ENCODE data around the gene DOCK6. TPM values are rescaled to one million over a fixed set of nuclear protein-coding genes. Genes with fewer than 3 reads are reported as not detected.

Gene DOCK6
- total RNA-seq, 2 donors from 2014 or later, result 30.5 to 49.3 TPM

DNA sequence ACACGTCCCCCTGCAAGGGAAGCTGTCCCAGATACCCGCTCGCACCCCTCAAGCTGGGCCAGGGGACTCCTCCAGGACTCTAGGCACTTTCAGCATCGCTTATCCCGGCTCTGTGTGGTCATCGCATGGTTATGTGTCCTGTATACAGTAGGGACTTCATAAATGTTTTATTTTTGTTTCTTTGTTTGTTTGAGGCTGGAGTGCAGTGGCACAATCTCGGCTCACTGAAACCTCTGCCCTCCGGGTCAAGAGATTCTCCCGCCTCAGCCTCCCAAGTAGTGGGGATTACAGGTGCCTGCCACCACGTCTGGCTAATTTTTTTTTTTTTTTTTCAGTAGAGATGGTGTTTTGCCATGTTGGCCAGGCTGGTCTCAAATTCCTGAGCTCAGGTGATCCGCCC, 15.4 kb downstream of the DOCK6 start:
- ATAC-seq (ENCODE audit: insufficient number of reproducible peaks, low FRiP score, low read depth) (no peak), DNase-seq (ENCODE audit: low spot score) (no peak)
- Histone ChIP-seq H3K36me3 (peaks cover 9% of the 10 kb centered on the region), H3K4me1 (ENCODE audit: control insufficient read depth in 1 of 2, low read depth in 2 of 2) (peaks cover 0 to 12% of the 10 kb centered on the region in 2 donors), H3K4me3 (no peak overlapping the region), H3K9me3 (no peaks in the 10 kb centered on the region), H3K27ac (no peak overlapping the region), H3K27me3 (replicated peaks; ENCODE audit: insufficient read depth) (no peaks in the 10 kb centered on the region)
- TF ChIP-seq, protein P1, sequence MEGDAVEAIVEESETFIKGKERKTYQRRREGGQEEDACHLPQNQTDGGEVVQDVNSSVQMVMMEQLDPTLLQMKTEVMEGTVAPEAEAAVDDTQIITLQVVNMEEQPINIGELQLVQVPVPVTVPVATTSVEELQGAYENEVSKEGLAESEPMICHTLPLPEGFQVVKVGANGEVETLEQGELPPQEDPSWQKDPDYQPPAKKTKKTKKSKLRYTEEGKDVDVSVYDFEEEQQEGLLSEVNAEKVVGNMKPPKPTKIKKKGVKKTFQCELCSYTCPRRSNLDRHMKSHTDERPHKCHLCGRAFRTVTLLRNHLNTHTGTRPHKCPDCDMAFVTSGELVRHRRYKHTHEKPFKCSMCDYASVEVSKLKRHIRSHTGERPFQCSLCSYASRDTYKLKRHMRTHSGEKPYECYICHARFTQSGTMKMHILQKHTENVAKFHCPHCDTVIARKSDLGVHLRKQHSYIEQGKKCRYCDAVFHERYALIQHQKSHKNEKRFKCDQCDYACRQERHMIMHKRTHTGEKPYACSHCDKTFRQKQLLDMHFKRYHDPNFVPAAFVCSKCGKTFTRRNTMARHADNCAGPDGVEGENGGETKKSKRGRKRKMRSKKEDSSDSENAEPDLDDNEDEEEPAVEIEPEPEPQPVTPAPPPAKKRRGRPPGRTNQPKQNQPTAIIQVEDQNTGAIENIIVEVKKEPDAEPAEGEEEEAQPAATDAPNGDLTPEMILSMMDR (IDR thresholded peaks at IDR 0.05), result no peak

DNA sequence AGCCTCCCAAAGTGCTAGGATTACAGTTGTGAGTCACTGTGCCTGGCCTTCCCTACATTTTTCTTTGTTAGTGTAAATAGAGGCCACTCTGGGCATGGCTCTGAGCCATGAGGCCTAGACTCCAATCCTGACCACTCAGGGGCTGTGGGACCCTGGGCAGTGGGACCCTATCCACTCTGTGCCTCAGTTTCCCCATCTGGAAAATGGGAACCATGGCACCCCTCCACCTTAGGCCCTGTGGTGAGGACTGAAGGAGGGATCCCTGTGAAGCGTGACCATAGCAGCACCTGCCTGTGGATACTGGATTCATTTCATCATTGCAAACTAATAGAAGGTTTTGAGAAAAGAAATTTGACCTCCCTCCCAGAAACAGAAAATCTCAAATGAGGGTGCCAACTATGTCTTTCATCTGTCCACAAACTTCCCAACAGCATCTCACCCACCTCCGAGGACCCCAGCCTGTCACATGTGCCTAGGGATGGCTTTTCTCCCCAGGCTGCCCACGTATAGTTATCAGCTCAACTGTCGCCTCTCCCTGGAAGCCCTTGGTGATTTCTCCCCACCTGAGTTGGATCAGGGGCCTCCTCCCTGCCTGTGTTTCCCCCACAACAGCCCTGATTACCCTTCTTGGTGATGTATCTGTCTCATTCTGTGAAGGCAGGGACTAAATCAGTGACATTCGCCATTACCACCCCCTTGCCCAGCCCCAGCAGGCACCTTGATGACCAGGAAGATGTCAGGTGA, 17.3 kb downstream of the DOCK6 start:
- no peak for ATAC-seq (ENCODE audit: insufficient number of reproducible peaks, low FRiP score, low read depth)
- TF ChIP-seq, protein P1 (IDR thresholded peaks at IDR 0.05), result no peak
- no peak overlapping the region for H3K27ac ChIP-seq
- no peak overlapping the region for H3K4me3 ChIP-seq
- H3K27me3 ChIP-seq (replicated peaks; ENCODE audit: insufficient read depth), result no peaks in the 10 kb centered on the region
- H3K36me3 ChIP-seq, result peaks cover 7% of the 10 kb centered on the region
- H3K4me1 ChIP-seq (ENCODE audit: control insufficient read depth in 1 of 2, low read depth in 2 of 2), result peaks cover 0 to 12% of the 10 kb centered on the region in 2 donors
- DNase-seq (ENCODE audit: low spot score), result no peak
- H3K9me3 ChIP-seq, result no peaks in the 10 kb centered on the region

DNA sequence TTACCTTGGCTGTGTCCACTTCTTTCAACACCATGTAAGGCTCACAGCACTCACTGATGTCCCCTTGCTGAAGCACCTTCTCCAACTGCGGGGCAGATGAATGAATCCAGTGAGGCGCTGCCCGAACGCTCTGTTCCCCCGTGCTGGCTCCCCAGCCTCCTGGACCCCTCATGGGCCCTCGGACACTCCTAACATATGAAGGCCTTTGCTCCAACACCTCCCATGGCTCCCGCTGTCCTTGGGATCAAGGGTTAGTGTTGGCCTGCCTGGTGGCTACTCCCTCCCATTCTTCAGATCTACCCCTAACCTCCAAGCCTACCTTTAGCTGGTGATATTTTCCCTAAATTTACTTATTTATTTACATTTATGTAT, 18.5 kb downstream of the DOCK6 start:
- H3K4me3 ChIP-seq, result peak overlapping the region; percentile 26
- TF ChIP-seq, protein P1 (IDR thresholded peaks at IDR 0.05), result no peak
- ATAC-seq (ENCODE audit: insufficient number of reproducible peaks, low FRiP score, low read depth) (no peak), DNase-seq (ENCODE audit: low spot score) (no peak)
- no peaks in the 10 kb centered on the region for H3K27me3 ChIP-seq (replicated peaks; ENCODE audit: insufficient read depth)
- peaks cover 10% of the 10 kb centered on the region for H3K36me3 ChIP-seq
- H3K4me1 ChIP-seq (ENCODE audit: control insufficient read depth in 1 of 2, low read depth in 2 of 2), result peaks cover 0 to 12% of the 10 kb centered on the region in 2 donors
- no peaks in the 10 kb centered on the region for H3K9me3 ChIP-seq
- H3K27ac ChIP-seq, result no peak overlapping the region

DNA sequence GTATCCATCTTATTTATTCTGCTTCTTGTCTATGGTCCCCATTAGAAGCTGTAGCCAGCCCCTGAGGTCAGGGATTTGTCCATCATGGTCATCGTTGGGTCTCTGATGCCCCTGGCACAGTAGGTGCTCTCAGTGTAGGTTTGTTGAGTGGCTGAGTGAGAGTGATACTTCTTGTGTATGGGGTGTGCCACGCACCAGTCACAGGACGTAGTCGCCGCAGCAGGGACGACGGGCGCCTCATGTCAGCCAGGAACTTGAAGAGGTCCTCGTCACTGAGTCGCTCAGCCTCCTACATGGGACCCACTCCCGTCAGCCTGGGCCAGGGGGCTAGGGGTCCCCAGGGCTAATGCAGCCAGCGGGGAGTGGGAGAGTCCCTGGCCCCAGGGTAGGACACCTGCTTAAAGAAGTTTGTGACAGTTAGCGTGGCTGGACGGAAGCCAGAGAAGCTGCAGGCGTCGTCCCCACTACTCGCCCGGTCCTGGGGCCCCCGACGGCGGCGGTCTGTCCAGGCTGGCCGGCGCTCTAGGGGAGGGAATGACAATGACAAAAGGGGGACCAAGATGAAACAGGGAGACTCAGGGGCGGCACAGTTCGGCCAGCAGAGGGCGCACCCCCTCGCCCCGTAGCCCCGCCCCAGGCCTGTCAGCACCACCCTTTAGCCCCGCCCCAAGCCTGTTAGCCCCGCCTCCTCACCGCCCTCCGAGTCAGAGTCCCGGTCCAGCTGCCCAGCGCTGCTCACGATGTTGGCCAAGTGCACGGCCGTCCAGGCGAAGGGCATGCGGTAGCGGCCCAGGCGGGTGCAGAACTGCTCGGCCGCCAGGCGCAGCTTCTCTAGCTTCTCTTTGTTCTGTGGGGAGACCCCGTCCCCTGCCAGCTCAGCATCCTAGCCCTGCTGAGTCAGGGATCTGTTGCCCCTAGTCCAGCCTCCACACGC, 19.2 kb downstream of the DOCK6 start:
- H3K27ac ChIP-seq, result no peak overlapping the region
- no peaks in the 10 kb centered on the region for H3K27me3 ChIP-seq (replicated peaks; ENCODE audit: insufficient read depth)
- peak; percentile 85 for ATAC-seq (ENCODE audit: insufficient number of reproducible peaks, low FRiP score, low read depth)
- peaks cover 0 to 12% of the 10 kb centered on the region in 2 donors for H3K4me1 ChIP-seq (ENCODE audit: control insufficient read depth in 1 of 2, low read depth in 2 of 2)
- TF ChIP-seq, protein P1 (IDR thresholded peaks at IDR 0.05), result peak; percentile 67
- H3K9me3 ChIP-seq, result no peaks in the 10 kb centered on the region
- peaks cover 10% of the 10 kb centered on the region for H3K36me3 ChIP-seq
- DNase-seq (ENCODE audit: low spot score), result peak; percentile 76
- H3K4me3 ChIP-seq, result peak overlapping the region; percentile 26

DNA sequence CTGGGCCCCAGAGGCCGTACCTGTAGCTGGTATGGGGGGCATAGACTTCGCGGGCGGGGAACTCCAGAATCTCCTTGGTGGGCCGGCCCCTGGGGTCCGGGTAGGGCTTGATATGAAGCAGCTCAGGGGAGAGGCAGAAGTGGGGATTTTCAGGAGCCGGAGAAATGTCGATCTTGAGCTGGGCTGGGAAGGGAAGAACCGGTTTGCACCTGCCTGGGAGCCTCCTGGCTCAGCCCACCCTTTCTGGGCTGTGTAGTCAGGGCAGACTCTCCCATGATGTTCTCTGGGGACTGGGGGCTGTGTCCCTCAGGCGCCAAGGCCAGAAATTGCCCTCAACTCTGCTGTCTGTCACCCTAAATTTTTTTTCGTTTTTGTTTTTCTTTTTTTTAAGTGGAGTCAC, 20.3 kb downstream of the DOCK6 start:
- ATAC-seq (ENCODE audit: insufficient number of reproducible peaks, low FRiP score, low read depth) (no peak), DNase-seq (ENCODE audit: low spot score) (no peak)
- no peaks in the 10 kb centered on the region for H3K9me3 ChIP-seq
- no peaks in the 10 kb centered on the region for H3K27me3 ChIP-seq (replicated peaks; ENCODE audit: insufficient read depth)
- H3K36me3 ChIP-seq, result peaks cover 10% of the 10 kb centered on the region
- no peak overlapping the region for H3K27ac ChIP-seq
- H3K4me1 ChIP-seq (ENCODE audit: control insufficient read depth in 1 of 2, low read depth in 2 of 2), result peaks cover 0 to 5% of the 10 kb centered on the region in 2 donors
- H3K4me3 ChIP-seq, result no peak overlapping the region
- TF ChIP-seq, protein P1 (IDR thresholded peaks at IDR 0.05), result no peak

Data from thoracic aorta (tissue), 2 donors.